Stimulated activated CD4-positive, alpha-beta T cell treated with anti-CD3 and anti-CD28 coated beads, Interleukin-15, amount 100 ng/mL, for 48 hours (primary cell): ENCODE measurements around the gene PPIC.
A peak's percentile ranks its signal among the peaks of the same experiment; 100 is the strongest.

Experiments
- DNase-seq, 2 donors: peaks; one replicate each; pipeline ENCODE4 v3.0.0-alpha.2; 2020; ENCODE audit warnings: low read depth in 2 of 2

The PPIC gene

DNA sequence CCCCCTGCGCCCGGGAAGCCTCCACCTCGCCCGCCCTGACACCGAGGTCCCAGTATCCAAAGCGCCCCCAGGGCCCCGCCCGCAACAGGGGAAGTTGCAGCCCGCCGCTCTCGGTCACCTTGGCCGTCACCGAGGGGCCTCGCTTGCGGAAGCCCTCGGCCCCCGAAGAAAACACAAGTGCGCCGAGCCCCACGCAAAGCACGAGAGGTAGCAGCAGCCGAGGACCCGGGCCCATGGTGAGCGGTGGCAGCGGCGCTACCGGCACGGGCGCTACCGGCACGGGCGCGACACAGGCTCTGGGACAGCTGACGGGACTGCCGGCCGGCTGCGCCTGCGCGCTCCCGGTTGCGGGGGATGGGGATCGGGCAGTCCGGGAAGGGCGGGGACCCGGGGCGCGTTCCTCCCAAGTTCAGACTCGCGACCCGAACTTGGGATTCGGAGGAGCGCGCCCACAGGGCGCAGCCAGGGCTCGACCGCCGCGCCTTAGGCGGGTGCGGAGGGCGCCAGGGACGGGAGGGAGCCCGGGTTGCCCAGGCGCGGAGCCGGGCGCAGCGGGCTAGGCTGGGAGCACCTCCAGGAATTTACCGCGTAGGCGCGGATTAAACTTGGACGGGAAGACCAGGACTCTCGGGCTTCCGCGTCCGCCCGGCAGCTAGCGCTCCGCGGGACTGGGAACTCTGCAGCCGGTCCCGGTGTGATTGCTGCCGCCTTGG, at the start of gene PPIC:
Gene PPIC, minus strand, starts transcription at position 335 of the 713 bp plus-strand sequence. Its CDS starts 100 bp downstream, at position 235.
- DNase-seq = peak in 1 of 2 donors; percentile 2

DNA sequence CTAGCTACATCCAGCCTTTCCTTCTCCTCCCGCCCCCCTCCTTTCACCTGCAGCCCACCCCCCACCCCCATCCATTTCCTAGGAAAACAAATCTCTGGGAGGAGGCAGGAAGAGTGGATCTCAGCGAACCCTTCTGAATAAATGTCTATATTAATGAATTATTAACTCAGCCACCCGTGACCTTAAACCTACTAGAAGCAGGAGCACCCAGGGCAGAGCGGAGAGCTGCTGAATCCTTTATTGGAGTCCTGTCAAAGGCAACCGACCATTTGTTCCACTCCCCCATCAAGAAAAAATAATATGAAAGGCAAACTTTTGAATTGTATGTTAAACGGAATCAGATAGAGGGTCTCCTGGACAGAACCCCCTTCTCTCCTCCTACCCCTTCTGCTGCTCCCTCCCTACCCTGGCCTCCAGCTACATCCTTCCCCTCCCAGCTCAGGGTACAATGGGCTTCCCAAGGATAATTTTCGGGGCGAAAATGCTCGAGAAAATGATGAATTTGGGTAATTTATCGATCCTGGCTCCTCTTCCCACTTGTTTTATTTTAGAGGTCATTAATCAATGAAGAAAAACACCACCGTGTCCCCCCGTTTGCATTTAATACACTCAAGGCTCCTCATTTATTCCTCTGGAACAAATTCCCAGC, 49.2 kb upstream of the PPIC start:
- DNase-seq = no peak

DNA sequence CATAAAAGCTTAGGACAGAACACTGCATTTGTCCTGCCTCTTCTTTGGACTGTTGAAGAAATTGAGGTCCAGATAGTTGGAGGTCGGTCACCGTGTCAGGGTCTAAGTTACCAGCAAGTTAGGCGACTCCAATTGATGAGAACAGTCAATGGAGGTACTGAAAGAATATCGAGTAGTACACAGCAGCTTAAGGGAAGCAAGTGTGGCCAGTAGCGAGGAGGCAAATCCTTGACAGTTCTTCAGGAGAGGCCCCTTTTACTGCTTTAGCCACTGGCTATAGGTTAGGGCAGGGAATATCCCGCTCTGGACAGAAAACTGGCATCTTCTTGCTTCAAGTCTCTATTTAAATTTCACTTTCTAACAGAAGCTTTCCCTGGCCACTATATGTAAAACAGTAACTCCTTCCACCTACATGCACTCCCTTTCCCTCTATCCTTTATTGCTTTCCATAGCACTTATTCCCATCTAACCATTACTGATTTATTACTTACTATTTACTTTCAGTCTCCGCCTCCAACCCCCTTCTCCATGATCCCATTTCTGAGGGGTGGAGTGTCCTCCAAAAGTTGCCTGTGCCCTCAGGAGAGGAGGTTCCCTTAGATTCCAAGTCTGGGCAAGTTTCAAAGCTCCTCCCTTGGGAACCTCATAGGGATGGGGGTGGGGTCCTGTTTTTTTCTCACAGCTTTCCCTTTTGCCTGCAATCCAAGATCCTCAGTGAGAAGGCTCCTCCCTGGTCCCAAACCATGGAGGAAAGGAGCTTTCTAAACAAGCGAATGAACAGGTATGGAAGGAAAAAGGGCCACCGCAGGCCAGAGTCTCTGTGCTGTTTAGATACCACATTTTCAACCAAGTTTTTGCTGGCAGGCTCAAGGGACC, 48.4 kb upstream of the PPIC start:
- DNase-seq = no peak

DNA sequence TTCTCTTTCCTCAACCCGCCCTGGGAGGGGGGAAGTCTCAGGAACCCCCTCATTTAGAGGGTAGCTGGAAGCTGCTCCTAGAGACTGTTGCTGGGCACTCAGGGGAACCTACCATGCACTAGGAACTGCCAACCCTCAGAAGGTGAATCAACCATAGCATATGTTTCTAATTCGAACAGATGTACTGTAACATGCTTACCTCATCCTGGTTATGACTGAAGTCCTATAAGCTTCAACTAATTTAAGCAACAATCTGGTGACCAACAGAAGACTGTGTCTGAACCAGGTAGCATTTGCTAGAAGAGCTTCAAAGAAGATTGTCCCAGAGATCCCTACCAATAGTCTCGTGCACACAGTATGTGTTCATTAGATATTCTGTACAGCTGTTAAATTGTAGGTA, 46.8 kb upstream of the PPIC start:
- DNase-seq = no peak

DNA sequence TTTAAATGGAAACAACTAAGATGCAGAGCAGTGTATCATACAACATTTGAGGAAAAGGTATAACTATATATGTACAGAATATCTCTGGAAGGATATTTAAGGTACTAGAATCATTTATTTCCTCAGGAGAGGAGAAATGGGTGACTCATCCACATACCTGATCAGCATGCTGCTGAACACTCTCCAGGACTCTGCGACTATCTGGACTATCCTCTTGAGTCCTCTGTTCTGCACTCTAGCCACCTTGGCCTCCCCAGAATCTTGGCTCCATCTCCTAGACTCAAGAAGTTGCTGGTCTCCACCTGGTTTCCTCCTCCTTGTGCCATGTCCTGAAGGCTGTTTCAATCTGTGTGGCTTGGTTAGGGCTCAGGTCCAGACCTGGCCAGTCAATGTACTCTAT, 43.7 kb upstream of the PPIC start:
- no peak for DNase-seq

DNA sequence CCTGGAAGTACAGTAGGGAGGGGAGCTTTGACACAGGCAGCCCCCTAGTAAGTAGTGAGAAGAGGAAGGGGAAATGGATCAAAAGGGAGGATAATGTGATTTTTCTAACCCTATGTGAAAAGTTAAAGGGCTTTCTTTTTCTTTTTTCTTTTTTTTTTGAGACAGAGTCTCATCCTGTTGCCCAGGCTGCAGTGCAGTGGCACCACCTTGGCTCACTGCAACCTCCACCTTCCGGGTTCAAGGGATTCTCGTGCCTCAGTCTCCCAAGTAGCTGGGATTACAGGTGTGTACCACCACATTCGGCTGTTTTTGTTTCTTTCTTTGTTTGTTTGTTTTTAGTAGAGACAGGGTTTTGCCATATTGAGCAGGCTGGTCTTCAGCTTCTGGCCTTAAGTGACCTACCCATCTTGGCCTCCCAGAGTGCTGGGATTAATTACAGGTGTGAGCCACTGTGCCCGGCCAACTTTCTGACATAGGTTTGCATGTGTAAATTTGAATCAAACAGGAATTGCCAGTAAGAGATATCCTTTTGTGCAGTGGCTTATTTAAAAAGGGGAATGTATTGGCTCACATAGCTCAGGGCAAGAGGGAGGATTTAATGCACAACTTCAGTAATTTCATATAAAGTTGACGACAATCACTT, 39.1 kb upstream of the PPIC start:
- DNase-seq = no peak

DNA sequence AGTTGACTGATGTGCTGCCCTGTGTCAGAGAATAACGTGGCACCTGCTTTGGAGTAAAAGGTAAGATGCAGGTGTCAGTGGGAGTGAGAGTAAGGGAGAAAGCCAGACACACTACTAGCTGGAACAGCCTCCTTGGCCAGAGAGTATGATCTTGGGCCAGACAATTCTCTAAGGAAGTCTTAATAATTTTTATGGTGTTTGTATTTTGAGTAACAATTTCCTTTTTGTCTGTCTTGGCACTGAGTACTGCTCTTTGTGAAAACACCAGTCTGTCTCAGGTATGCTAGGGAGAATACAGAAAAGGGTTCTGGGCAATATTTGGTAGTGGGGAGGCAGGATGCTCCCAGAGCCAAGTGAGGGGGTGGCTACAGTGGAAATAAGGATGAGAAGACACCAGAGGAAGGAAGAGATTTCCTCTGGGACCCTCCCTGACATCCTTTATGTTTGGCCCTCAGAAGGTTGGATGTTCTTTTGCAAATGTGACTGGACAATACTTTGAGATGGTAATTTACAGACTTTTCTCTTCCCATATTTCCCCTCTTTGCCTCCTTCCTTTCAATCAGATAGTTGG, 31.9 kb upstream of the PPIC start:
- no peak for DNase-seq

DNA sequence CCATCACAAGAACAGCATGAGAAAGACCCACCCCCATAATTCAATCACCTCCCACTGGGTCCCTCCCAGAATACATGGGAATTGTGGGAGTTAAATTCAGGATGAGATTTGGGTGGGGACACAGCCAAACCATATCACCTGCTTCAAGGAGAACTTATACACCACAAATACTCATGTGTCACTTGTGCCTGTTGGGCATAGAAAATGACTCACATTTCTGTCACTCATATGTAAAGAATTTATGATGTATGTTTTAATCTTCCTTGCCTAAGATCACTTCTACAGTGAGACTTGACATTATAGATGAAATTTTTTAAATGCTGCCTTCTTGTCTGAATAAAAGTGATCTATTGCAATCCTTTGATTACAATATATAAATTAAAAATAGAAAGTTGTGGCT, 29.5 kb upstream of the PPIC start:
- DNase-seq = no peak

DNA sequence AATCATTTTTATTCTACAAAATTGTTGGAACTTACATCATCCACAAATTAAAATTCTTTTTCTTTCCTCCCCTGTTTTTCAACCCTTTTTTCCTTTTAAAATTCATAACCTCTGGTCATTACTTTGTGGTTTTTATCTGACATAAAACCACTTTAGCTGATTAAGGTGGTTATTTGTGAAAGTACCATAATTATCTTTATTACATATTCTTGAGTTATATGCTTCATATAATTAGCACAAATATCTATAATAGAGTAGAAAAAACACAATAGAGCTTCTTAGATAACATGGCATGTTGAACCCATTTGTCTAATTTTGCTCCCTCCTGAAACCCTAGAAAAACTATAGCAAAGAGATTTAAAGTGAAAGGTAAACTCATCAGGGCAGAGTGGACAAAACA, 22.9 kb upstream of the PPIC start:
- no peak for DNase-seq

DNA sequence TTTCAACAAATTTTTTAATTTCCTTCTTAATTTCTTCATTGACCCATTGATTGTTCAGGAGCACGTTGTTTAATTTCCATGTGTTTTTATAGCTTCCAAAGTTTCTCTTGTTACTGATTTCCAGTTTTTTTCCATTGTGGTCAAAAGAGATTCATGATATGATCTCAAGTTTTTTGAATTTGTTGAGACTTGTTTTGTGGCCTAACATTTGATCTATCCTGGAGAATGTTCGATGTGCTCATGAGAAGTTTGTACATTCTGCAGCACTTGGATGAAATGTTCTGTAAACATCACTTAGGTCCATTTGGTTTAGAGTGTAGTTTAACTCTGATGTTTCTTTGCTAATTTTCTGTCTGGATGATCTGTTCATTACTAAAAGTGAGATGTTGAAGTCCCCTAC, 14.7 kb upstream of the PPIC start:
- no peak for DNase-seq

DNA sequence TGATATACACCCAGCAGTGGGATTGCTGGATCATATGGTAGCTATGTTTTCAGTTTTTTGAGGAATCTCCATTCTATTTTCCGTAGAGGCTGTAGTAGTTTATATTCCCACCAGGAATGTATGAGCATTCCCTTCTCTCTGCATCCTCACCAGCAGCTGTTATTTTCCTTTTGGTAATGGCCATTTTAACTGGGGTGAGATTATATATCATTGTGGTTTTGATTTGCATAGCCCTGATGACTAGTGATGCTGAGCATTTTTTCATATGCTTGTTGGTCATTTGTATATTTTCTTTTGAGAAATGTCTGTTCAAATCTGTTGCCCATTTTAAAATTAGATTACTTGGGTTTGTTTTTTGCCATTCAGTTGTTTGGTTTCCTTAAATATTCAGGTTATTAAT, 11.2 kb upstream of the PPIC start:
- DNase-seq = no peak

DNA sequence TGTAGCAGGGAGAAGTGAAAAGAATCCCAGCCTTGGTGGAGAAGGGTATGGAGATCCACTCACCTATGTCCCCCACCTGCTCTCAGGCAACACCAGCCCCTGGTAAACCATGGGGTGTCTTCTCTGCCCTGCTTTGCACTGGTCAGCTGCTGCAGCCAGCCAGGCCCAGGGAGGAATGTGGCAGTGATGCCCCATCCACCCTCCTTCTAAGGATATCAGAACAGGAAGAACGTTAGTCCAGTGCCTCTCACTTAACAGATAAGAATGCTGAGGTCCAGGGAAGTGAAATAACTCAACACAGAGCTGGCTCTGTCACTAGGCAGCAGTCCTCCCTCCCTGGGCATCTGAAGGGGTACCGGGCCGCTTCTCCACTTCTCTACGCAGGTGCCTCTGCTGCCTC, 9.7 kb upstream of the PPIC start:
- DNase-seq = no peak

DNA sequence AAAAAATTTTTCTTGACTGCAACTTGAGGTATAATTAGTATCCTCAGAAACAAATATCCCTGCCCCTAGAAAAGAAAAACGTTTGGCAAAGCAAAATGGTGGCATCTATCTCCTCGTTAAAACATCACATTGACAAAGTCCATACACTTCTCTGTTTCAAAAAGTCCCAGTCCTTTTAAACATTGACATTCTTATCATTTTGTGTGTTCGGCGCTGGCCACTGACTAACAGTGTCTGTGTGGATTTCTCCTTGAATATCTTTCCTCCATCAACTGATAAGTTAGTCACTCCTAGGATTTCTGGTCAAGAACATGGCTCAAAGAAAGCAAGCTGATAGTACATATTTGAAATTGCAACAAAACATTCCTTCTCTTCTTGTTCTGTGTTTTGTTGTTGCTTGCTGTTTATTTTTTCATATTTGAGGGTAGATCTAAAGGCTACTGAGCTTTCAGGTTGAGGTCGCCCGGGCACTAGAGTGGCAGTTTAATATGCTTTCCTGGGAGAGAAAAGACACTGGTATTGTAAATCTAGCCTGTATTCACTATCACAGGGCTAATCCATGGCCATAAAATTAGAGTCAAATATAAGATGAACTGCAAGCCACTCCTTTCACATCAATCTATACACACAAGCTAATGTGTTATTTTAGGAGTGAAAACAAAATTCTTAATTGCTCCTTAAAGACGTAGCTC, 8.5 kb upstream of the PPIC start:
- DNase-seq = no peak

DNA sequence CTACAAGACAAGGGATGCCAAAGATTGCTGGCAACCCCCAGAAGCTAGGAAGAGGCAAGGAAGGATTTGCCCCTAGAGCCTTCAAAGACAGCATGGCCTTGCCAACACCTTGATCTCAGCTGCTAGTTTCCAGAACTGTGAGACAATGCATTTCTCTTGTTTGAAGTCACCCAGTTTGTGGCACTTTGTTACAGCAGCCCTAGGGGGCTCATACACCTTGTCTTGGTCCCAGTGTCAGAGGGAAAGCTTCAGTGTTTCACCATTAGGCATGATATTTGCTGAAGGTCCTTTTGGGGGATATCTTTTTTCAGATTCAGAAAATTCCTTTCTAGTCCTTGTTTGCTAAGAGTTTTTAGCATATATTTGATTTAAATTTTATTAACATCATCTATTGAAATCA, 3.1 kb upstream of the PPIC start:
- DNase-seq = no peak

DNA sequence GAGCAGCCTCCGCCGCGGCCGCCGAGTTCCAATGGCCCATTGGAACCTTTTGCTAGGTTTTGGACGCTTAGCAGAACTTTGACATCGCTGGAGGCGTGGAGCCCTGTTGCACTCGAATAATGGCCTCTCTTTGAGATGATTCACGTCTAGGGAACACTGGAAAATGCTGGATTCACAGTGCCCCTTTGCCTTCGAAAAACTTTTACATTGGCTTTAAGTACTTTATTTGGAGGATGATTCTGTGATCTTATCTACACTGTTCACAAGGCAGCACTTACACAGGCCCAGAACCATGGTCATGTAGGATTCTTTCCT, 536 bp upstream of the PPIC start:
- DNase-seq = no peak

DNA sequence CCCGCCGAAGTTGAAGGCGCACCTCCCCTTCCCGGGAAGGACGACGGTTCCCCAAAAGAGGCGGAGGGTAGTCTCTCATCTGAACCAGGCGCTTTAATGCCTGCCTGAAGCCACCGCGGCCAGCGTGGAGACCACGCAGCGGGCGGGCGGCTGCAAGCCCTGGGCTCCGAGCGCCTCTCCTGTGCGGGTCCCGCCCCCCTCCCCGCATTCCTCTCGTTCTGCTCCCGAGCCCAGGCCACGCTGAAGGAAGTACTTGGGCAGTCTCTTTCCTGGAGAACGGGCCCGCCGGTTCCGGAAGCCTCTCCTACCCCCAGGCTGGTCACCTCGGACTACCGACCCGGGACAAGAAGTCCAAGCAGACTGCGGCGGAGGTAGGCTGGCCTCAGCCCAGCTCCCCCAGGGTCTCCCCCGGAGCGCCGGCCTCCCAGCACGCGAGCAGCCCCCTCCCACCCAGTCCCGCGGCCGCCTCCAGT, 571 bp downstream of the PPIC start:
- DNase-seq = no peak

DNA sequence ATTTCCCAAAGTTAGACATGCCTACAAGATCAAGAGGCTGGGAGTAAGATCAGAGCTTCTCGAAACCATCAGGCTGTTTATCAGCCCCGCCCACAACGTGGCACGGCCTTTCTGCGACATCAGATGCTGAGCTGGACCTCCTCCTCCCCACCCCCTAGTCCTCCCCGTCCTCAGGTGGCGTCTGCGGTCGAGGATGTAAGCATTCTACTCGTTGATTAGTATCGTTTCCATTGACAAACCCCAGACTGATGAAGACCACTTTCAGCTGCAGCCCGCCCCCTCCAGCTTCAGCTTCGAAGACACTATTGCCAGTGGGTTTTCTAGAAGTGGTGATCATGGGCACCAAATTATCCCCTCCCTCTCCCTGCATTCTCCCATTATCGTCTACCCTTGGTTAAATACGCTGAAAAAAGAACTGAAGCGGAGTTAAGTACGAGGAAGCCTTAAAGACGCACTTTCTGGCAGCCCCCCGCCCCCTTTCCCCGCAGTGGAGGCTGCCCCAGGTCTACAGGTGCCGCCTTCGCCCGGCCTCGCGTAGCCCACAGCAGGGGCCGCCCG, 1.1 kb downstream of the PPIC start:
- no peak for DNase-seq

DNA sequence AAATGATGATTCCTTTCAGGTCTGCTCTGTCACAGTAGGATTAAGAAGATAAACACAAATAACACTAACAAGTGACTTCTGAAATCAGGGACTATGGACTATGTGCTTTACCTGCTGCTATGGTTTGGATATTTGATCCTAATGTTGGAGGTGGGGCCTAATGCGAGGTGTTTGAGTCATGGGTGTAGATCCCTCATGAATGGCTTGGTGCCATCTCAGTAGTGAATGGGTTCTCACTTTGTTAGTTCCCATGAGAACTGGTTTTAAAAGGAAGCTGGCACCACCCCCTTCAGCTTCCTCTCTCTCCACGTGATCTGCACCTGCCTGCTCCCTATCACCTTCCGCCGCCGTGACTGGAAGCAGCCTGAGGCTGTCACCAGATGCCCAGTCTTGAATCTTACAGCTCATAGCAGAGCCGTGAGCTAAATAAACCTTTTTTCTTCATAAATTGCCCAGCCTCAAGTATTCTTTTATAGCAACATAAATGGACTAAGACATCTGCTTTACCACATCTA, 3.3 kb downstream of the PPIC start:
- DNase-seq = no peak

DNA sequence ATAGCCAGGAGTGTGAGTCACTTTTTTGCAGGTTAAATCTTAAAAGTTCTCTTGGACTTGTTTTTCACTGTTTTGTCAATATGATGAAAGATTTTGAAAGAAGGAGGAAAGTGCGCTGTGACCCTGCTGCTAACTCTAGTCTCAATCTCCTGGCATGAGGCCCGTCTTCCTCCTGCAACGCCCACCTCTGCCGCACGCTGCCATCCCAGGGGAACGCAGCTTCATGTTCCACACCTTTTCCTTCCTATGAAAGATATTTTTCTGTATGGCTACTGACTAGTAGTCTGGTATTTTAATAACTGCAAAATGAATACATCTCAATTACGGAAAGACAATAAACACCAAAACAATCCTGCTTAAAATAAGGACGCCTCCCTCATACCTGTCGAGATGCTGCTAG, 8.3 kb downstream of the PPIC start:
- no peak for DNase-seq

DNA sequence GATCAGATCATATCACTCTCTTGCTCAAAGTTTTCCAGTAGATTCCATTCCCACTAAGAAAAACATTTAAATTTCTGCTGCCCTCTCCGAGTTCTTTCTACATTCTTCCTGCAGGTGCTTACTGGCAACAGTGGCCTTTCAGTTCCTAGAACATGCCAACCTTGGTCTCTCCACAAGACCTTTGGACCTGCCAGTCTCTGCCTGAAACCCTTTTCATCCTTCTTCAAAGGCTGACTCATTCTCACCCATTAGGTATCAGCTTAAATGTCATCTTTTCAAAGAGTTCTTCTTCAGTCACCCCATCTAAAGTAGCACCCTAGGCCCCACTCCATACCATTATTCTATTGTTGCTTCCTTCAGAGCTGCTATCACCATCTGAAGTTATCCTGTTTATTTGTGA, 21.8 kb downstream of the PPIC start:
- no peak for DNase-seq

DNA sequence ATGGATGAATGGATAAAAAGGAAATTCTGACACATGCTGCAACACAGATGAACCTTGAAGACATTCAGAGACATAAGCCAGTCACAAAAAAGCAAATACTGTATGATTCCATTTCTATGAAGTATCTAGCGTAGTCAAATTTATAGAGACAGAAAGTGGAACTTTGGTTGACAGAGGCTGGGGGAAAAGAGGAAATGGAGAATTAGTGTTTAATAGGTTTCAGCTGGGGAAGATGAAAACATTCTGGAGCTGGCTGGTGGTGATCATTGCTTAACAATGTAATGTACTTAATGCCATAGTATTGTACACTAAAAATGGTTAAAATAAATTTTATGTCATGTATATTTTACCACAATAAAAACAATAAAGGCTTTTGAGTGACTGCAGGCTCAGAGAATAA, 24.2 kb downstream of the PPIC start:
- DNase-seq = no peak
